Subcutaneous adipose tissue (tissue), 4 donors: ENCODE data around the gene DGKD. TPM values are rescaled to one million over a fixed set of nuclear protein-coding genes. Genes with fewer than 3 reads are reported as not detected.

ENCODE experiments used
- CTCF ChIP-seq: fragments of 450-650 bp; IDR thresholded peaks from one replicate; pipeline ENCODE4 v1.5.1; 2016; ENCODE audit warnings: low read depth, mild to moderate bottlenecking, control low read depth, antibody characterized with exemption, moderate library complexity
- total RNA-seq, 4 donors: library from RNA; depleted of rRNA; stranded (reverse); fragments of >200 nt; gene quantifications; one replicate each; pipeline ENCODE4 v1.1.0, GENCODE V29; 2016

Gene DGKD
- total RNA-seq, 4 donors from 2014 or later: 13.0 to 24.9 (median 17.8) TPM

GRCh38 chr2:233386382-233387041 is 32.2 kb downstream of the DGKD start:
- TF ChIP-seq CTCF: no peak

- TF ChIP-seq CTCF: no peak
Measured at GRCh38 chr2:233387225-233387624, 32.9 kb downstream of the DGKD start.

GRCh38 chr2:233387667-233388528 is 33.6 kb downstream of the DGKD start:
- TF ChIP-seq CTCF: no peak

GRCh38 chr2:233389601-233390125 is 35.4 kb downstream of the DGKD start:
- no peak for TF ChIP-seq CTCF

GRCh38 chr2:233395687-233396086 is 41.4 kb downstream of the DGKD start:
- no peak for TF ChIP-seq CTCF

- no peak for TF ChIP-seq CTCF
Measured at GRCh38 chr2:233399306-233400225, 45.3 kb downstream of the DGKD start.
